Activated T-helper 2 cell treated with anti-CD3 and anti-CD28 coated beads, Interferon-gamma antibody, Interleukin-2, Interleukin-4, amounts not matched to agents 10 μg/mL and 5 μg/mL and 100 μg/mL, durations not matched to agents 14 hours and 24 hours and 36 hours (primary cell): ENCODE data around the gene PSMD6. TPM values are rescaled to one million over a fixed set of nuclear protein-coding genes. Genes with fewer than 3 reads are reported as not detected.

ENCODE experiments used
- DNase-seq: peaks from one replicate; pipeline ENCODE4 v3.0.0; 2021; ENCODE audit warnings: low spot score
- H3K27ac Mint-ChIP-seq: one replicate; pipeline ENCODE4 v1.8.0; 2021; ENCODE audit warnings: mixed read lengths
- H3K27me3 Mint-ChIP-seq: one replicate; pipeline ENCODE4 v1.8.0; 2021; ENCODE audit warnings: low read depth, mixed read lengths
- H3K36me3 Mint-ChIP-seq: one replicate; pipeline ENCODE4 v1.8.0; 2021; ENCODE audit warnings: low read depth, mixed read lengths
- H3K4me1 Mint-ChIP-seq: one replicate; pipeline ENCODE4 v1.8.0; 2021; ENCODE audit warnings: low read depth, mixed read lengths
- H3K4me3 Mint-ChIP-seq: one replicate; pipeline ENCODE4 v1.8.0; 2021; ENCODE audit warnings: low read depth, mild to moderate bottlenecking, moderate library complexity, mixed read lengths
- H3K9me3 Mint-ChIP-seq: one replicate; pipeline ENCODE4 v1.8.0; 2021; ENCODE audit warnings: mixed read lengths
- intact Hi-C: fragments of 100-400 bp; cut with micrococcal nuclease; formaldehyde crosslinking; loops from one replicate; pipeline ENCODE4 v1.15.1; 2023
- total RNA-seq: library from RNA; stranded (reverse); gene quantifications from 2 replicates; pipeline ENCODE4 v1.2.3, GENCODE V29; 2022

Gene PSMD6
- 125 and 131 TPM in 2 replicates for total RNA-seq

DNA sequence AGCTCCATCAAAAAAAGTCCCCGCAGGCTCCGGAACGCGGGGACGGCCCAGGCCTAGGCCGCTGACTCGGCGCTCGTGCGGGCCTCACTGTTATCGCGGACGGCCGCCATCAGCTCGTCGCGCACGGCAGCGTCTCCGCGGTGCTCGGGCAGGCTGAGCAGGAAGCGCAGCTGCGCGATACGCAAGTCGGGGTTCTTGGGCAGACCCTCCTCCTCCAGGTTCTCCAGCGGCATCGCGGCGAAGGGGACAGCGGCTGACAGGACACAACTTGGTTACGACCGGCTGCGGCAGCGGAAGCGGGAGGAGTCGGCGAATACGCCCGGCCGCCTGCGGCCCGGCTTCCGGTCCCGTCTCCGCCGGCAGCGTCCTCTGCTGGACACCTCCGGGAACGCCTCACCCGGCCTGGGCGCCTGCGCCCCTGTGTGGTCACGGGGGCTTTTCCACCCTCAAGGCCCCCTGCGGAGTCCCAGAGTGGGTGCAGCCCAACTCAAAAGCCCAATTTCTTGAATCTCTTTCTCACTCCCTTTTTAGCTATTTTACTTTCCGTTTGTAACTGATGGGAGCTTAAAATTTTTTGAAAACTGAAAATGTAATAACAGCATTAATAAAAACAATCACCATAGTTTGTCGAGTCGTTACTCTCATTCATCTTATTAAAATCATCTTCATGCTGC lies at the start of gene PSMD6:
Gene PSMD6 (minus strand): TSS at position 308 of the 674 bp plus-strand sequence. CDS start 75 bp downstream, at position 233.
- Mint-ChIP-seq H3K27me3 (peaks cover 14% of the 10 kb centered on the region), H3K4me3 (peak within 1 kb of the TSS; percentile 83)
- intact Hi-C loops: loop anchor here (2.0 to 10.0 kb wide), 2 partner anchors 55 to 159 kb away; partner anchors contain the start of genes ATXN7 and THOC7

DNA sequence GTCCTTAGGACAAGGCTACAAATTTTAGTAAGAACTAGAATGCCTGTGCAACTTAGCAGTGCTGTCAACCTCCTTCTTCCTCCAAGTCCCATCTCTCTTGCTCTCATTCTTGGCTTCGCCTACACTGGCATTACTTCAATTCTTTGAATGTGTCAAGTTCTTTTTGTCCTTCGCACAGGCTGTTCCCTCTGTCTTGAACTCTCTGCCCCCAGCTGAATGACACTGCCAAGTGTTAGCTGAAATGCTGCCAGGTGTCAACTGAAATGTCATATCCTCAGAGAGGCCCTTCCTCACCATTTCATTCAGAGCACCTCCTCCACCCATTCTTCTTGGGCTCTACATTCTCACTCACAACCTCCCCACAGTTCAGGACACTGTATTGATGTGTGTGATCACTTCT lies 48.8 kb upstream of the PSMD6 start:
- no peaks in the 10 kb centered on the region for H3K4me1 Mint-ChIP-seq
- peaks cover 26% of the 10 kb centered on the region for H3K27me3 Mint-ChIP-seq
- no peak overlapping the region for H3K4me3 Mint-ChIP-seq
- intact Hi-C loops: no loop called here
- no peaks in the 10 kb centered on the region for H3K9me3 Mint-ChIP-seq
- no peaks in the 10 kb centered on the region for H3K36me3 Mint-ChIP-seq
- H3K27ac Mint-ChIP-seq: no peak overlapping the region
- DNase-seq: no peak

More for the DNA sequence above, at the start of gene PSMD6:
- Mint-ChIP-seq H3K9me3 (no peaks in the 10 kb centered on the region), H3K4me1 (peaks cover 24% of the 10 kb centered on the region), H3K36me3 (peaks cover 31% of the 10 kb centered on the region), H3K27ac (peak within 1 kb of the TSS; percentile 56)
- peak; percentile 91 for DNase-seq

GRCh38 chr3:64070704-64071103 lies 47.4 kb upstream of the PSMD6 start:
- Mint-ChIP-seq H3K4me3 (no peak overlapping the region), H3K9me3 (no peaks in the 10 kb centered on the region), H3K27me3 (peaks cover 26% of the 10 kb centered on the region), H3K36me3 (no peaks in the 10 kb centered on the region), H3K4me1 (no peaks in the 10 kb centered on the region), H3K27ac (no peak overlapping the region)
- intact Hi-C loops: no loop called here
- DNase-seq: no peak

- Mint-ChIP-seq H3K36me3 (no peaks in the 10 kb centered on the region), H3K4me3 (no peak overlapping the region), H3K27ac (no peak overlapping the region), H3K4me1 (no peaks in the 10 kb centered on the region), H3K27me3 (peaks cover 31% of the 10 kb centered on the region), H3K9me3 (no peaks in the 10 kb centered on the region)
- no peak for DNase-seq
- intact Hi-C loops: no loop called here
Measured at GRCh38 chr3:64067506-64068346, 44.4 kb upstream of the PSMD6 start.

- no peak overlapping the region for H3K4me3 Mint-ChIP-seq
- intact Hi-C loops: no loop called here
- no peaks in the 10 kb centered on the region for H3K9me3 Mint-ChIP-seq
- DNase-seq: no peak
- H3K36me3 Mint-ChIP-seq: no peaks in the 10 kb centered on the region
- H3K27me3 Mint-ChIP-seq: peaks cover 22% of the 10 kb centered on the region
- H3K27ac Mint-ChIP-seq: no peak overlapping the region
- H3K4me1 Mint-ChIP-seq: no peaks in the 10 kb centered on the region
Measured at GRCh38 chr3:64064804-64065203, 41.5 kb upstream of the PSMD6 start.

DNA sequence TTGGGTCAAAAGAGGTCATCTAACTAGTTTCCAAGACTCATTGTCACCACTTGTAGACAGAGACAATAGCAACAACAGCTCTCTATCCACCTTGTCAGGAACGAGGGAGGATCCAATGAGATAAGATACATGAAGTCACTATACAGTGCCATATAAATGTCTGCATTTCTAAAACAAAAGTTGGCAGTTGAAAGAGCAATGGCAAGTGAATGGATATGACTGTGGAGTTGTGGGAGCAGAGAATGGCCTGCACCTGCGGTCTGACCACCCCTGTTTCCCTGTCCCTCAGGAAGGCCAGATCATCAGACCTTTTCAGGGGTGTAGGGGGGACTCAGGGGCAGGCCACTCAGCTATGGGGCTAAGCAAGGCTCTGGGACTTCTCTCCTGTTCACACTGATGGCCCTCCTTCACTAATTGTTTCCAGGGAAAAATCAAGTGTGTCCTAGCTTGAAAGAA lies 40.7 kb upstream of the PSMD6 start:
- intact Hi-C loops: no loop called here
- no peak for DNase-seq
- H3K4me3 Mint-ChIP-seq: no peak overlapping the region
- H3K36me3 Mint-ChIP-seq: no peaks in the 10 kb centered on the region
- H3K9me3 Mint-ChIP-seq: no peaks in the 10 kb centered on the region
- H3K27ac Mint-ChIP-seq: no peak overlapping the region
- H3K4me1 Mint-ChIP-seq: no peaks in the 10 kb centered on the region
- peaks cover 22% of the 10 kb centered on the region for H3K27me3 Mint-ChIP-seq

GRCh38 chr3:64063207-64063982 lies 40.1 kb upstream of the PSMD6 start:
- H3K4me1 Mint-ChIP-seq: no peaks in the 10 kb centered on the region
- DNase-seq: no peak
- H3K27ac Mint-ChIP-seq: no peak overlapping the region
- H3K9me3 Mint-ChIP-seq: no peaks in the 10 kb centered on the region
- no peak overlapping the region for H3K4me3 Mint-ChIP-seq
- H3K36me3 Mint-ChIP-seq: no peaks in the 10 kb centered on the region
- H3K27me3 Mint-ChIP-seq: peaks cover 21% of the 10 kb centered on the region
- intact Hi-C loops: no loop called here

DNA sequence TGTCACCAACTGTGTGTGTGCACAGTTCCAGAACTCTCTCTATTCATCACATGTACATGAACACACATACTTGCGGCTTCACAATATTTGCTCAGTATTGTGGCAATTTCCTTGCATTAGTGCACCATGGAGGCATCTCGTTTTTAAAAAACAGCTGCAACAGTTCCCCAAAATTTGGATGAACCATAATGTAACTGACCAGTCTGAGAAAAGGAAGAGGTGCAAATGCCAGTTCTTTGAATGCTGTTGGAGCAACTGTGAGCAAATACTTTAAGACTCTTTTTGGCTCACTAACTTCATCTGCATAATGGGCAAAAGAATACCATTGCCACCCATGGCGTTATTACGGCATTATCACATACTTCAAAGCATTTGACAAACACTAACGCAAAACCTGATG lies 38.3 kb upstream of the PSMD6 start:
- H3K4me3 Mint-ChIP-seq: no peak overlapping the region
- no peaks in the 10 kb centered on the region for H3K36me3 Mint-ChIP-seq
- H3K4me1 Mint-ChIP-seq: no peaks in the 10 kb centered on the region
- H3K27me3 Mint-ChIP-seq: peaks cover 28% of the 10 kb centered on the region
- H3K9me3 Mint-ChIP-seq: no peaks in the 10 kb centered on the region
- intact Hi-C loops: no loop called here
- no peak overlapping the region for H3K27ac Mint-ChIP-seq
- no peak for DNase-seq

DNA sequence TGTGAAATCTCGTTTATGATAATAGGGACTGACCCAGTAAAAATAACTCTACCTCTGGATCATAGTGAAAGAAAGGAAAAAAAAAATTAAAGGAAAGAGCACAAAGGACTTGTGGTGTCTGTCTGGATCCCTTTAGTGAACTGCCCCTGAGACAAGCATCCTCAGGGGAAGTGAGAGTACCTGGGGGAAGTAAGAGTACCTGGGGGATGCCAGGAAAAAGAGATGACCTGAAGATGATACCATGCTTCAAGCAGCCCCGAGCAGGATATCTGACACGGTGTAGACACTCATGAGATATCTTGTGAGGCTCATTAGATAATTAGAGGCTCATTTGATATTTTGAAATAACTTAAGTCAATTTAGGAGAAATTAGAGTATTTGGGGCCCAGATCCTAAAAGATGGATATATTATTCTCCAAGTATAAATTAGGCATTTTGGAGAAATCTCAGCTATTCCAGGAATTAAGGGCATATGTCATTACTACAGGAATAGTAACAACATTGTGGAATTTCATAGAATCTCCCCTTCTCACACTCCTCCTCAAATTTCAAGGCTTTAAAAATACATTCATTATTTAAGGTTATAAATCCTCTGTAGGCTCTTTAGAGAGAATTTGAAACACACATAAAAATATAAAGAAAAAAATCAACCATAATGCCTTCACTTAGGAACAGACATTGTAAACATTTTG lies 36.3 kb upstream of the PSMD6 start:
- Mint-ChIP-seq H3K4me3 (no peak overlapping the region), H3K9me3 (no peaks in the 10 kb centered on the region), H3K27me3 (peaks cover 25% of the 10 kb centered on the region), H3K36me3 (no peaks in the 10 kb centered on the region), H3K4me1 (no peaks in the 10 kb centered on the region), H3K27ac (no peak overlapping the region)
- no peak for DNase-seq
- intact Hi-C loops: loop anchor here (10.0 kb wide), 1 partner anchor 95 kb away; no protein-coding TSS in a partner anchor

DNA sequence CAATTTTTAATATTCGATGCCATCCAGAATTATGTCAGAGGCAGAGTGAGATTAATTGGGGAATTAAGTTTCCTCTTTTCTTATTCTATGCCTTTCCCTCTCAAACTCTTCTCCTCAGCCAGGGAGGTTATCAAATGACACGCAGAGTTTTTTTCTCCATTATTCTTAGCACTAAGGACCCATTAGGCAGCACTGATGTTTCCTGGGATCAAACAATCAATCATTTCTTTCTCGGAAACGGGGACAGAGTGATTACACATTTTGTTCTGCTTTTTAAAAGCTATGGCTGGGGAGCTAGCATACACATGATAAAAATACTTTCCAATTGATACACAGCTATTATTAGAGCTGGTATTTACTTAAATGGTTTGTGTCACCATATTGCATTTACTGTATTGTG lies 35.3 kb upstream of the PSMD6 start:
- H3K4me3 Mint-ChIP-seq: no peak overlapping the region
- H3K4me1 Mint-ChIP-seq: no peaks in the 10 kb centered on the region
- H3K27me3 Mint-ChIP-seq: peaks cover 24% of the 10 kb centered on the region
- H3K27ac Mint-ChIP-seq: no peak overlapping the region
- no peaks in the 10 kb centered on the region for H3K36me3 Mint-ChIP-seq
- no peaks in the 10 kb centered on the region for H3K9me3 Mint-ChIP-seq
- DNase-seq: no peak
- intact Hi-C loops: loop anchor here (10.0 kb wide), 1 partner anchor 96 kb away; no protein-coding TSS in a partner anchor

- peaks cover 20% of the 10 kb centered on the region for H3K27me3 Mint-ChIP-seq
- H3K36me3 Mint-ChIP-seq: no peaks in the 10 kb centered on the region
- no peak for DNase-seq
- H3K9me3 Mint-ChIP-seq: no peaks in the 10 kb centered on the region
- no peak overlapping the region for H3K27ac Mint-ChIP-seq
- no peaks in the 10 kb centered on the region for H3K4me1 Mint-ChIP-seq
- H3K4me3 Mint-ChIP-seq: no peak overlapping the region
- intact Hi-C loops: loop anchor here (10.0 kb wide), 1 partner anchor 98 kb away; no protein-coding TSS in a partner anchor
Measured at GRCh38 chr3:64057231-64057630, 33.9 kb upstream of the PSMD6 start.

GRCh38 chr3:64056606-64057180 lies 33.4 kb upstream of the PSMD6 start:
- intact Hi-C loops: loop anchor here (10.0 kb wide), 1 partner anchor 98 kb away; no protein-coding TSS in a partner anchor

More at GRCh38 chr3:64056606-64057180, 33.4 kb upstream of the PSMD6 start:
- no peak overlapping the region for H3K27ac Mint-ChIP-seq
- no peaks in the 10 kb centered on the region for H3K36me3 Mint-ChIP-seq
- DNase-seq: no peak
- H3K4me3 Mint-ChIP-seq: no peak overlapping the region
- H3K4me1 Mint-ChIP-seq: no peaks in the 10 kb centered on the region
- H3K27me3 Mint-ChIP-seq: peaks cover 19% of the 10 kb centered on the region
- no peaks in the 10 kb centered on the region for H3K9me3 Mint-ChIP-seq
